Mononuclear cell (primary cell): Measurements from ENCODE around the gene MARCHF3. TPM values are rescaled to one million over a fixed set of nuclear protein-coding genes. Genes with fewer than 3 reads are reported as not detected.

Experiments used
- H3K27me3 ChIP-seq: 2 replicates; pipeline ENCODE4 v1.6.0; 2011; ENCODE audit warnings: low read length, control low read depth; ENCODE audit not compliant: insufficient read depth
- H3K4me1 ChIP-seq: 2 replicates; pipeline ENCODE4 v1.5.1; 2011; ENCODE audit warnings: mild to moderate bottlenecking, low read length, control low read depth; ENCODE audit not compliant: insufficient read depth
- H3K4me3 ChIP-seq: 2 replicates; pipeline ENCODE4 v1.5.1; 2011; ENCODE audit warnings: mild to moderate bottlenecking, low read length, moderate library complexity
- H3K9me3 ChIP-seq: 2 replicates; pipeline ENCODE4 v1.5.1; 2011; ENCODE audit warnings: low read depth, mild to moderate bottlenecking, control low read depth, low read length
- total RNA-seq: library from RNA; depleted of rRNA; stranded (reverse); fragments of >200 nt; gene quantifications from one replicate; pipeline ENCODE4 v1.2.3, GENCODE V29; 2012

MARCHF3 gene
- total RNA-seq, 1 donor = 7.8 TPM

DNA sequence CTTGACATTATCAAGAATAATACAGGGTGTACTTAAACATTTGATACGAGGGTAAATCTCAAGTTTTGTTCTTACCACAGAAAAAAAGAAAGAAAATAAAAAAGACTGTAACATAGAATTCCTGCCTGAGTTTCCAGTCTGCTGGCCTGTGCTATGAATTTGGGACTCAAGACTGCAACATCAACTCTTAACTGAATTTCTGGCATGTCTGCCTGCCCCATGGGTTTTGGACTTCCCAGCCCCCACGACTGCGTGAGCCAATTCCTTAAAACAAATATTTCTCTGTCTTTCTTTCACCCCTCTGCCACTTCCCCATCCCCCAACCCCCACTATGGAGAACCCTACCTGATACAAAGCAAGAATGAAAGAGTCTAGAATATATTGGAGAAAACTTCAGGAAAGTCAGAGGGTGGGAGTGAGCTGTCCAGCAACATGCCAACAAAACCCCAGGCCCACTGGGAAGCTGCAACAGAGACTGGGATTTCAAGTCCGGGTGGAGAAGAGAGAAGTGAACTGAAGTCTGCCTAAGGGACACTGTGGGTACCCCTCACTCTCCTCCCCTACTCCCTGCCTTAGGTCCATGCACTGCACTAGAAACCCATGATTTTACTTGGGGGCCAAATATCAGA, 43.0 kb downstream of the MARCHF3 start:
- Histone ChIP-seq H3K4me3 (no peak overlapping the region), H3K9me3 (no peaks in the 10 kb centered on the region), H3K27me3 (no peaks in the 10 kb centered on the region), H3K4me1 (peaks cover 16% of the 10 kb centered on the region)

DNA sequence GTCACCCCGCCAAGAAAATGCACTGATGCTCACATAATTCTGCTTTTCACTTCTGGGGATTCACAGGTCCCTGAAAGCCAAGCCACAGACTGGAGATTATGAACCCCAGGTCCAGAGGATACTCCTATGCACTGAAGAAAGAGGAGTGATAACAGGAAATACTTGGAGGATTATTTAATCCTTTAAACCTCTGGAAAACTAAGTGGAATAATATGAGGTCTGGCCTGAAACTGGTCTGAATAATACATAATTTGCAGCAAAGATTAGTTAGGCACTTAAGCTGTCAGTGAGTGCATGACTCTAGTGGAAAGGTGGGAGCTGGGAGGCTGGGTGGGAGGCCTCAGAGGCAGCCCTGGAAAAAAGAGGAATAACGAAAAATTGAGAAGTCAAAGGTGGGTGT, 45.7 kb downstream of the MARCHF3 start:
- Histone ChIP-seq H3K4me3 (no peak overlapping the region), H3K9me3 (no peaks in the 10 kb centered on the region), H3K27me3 (no peaks in the 10 kb centered on the region), H3K4me1 (peaks cover 24% of the 10 kb centered on the region)

DNA sequence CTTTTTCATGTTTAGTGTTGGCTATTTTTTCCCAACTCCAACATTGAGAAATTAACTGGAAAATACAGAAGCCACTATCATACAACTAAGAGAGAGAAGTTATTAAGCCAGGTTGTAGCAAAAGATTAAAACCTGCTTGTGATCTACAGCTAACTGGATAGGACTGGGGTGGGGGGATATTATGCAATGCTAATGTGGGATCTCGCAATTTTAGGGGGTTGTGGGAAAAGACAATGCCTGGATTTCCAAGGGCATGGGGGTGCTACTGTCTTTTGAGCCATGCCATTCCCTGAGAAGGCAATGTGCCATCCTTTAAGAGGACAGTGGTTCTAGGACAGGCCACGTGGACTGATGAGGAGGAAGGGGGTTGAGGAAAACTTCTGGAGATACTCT, 46.5 kb downstream of the MARCHF3 start:
- Histone ChIP-seq H3K4me1 (peaks cover 17% of the 10 kb centered on the region), H3K9me3 (no peaks in the 10 kb centered on the region), H3K4me3 (no peak overlapping the region), H3K27me3 (no peaks in the 10 kb centered on the region)

DNA sequence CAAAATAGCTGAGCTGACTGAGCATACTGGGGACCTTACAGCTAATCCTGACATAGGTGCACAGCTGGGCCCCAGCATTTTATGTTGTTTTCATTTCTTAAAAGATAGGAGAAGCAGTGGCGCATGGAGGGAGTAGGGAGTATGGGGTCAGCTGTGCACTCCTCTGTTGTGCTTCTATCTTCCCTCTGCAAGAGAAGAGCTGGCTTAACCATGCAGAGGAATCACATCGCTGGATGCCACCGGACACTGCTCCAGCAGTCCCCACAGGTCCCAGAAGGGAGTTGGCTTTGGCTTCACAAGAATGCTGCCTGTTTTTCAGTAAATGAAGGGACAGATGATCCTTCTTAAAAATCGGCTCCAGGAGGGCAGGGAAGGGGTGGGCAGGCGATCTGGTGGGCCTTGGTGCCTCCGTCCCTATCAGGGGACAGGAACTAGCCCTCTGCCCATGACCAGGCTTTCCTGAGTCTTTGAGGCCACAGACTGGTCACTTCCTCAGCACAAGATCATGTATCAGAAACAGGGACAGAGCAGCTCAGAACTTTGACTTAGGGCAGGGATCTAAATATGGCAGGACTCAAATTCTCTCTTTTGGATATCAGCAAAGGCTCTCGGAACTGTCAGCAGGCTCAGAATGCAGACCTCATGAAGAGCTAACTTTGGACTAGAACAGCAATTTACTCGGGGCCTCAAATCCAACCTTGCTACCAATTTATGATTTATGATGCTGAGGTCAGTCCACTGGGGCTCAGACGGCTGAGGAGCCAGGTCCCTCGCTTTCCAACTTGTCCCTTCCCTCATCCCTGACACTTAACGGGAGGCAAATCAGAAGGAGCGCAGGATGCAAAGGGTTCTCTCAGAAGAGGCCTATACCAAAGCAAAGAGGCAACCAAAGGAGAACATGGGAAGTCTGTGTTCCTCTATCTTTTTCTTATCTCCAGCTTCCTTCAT, 47.2 kb downstream of the MARCHF3 start:
- no peaks in the 10 kb centered on the region for H3K9me3 ChIP-seq
- H3K4me1 ChIP-seq = peaks cover 15% of the 10 kb centered on the region
- H3K27me3 ChIP-seq = no peaks in the 10 kb centered on the region

DNA sequence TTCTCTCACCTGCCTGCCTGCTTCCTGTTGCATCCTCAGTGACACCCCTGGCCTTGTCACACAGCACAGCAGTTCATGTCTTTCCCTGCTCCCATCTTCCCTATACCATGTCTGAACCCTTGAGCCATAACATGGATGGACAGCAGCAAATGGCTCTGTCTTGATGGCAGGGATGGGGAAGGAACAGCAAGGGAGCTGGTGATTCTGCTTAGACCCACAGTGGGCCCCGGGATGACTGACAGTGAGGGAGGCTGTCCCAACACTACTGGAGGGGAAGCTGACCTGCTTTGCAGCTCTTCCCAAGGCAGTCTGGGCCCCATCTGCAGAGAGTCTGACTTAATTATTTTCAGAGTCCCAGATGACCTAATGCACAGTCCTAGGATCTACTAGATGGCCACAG, 48.2 kb downstream of the MARCHF3 start:
- no peaks in the 10 kb centered on the region for H3K27me3 ChIP-seq

More for the DNA sequence above, 47.2 kb downstream of the MARCHF3 start:
- no peak overlapping the region for H3K4me3 ChIP-seq

DNA sequence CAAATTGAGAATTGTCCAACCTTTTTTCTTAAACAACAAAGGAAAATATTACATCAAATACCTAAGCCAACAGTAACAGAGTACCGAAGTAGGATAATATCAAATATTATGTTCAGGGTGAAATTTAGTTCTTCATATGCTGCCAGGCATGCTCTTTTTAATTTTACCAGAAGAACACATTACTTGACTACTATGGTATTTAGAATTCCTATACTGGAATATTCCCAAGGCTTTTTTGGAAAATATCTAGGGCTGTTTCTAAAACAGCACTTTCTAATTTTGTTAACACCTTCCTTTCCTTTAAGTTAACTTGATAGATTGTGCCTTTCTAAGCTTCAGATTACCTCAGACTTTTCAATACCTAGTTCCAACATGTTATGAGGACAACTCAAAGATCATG, 48.7 kb downstream of the MARCHF3 start:
- peaks cover 11% of the 10 kb centered on the region for H3K4me1 ChIP-seq
- H3K27me3 ChIP-seq = no peaks in the 10 kb centered on the region
- no peak overlapping the region for H3K4me3 ChIP-seq
- no peaks in the 10 kb centered on the region for H3K9me3 ChIP-seq

More for the DNA sequence above, 48.2 kb downstream of the MARCHF3 start:
- H3K4me1 ChIP-seq = peaks cover 9% of the 10 kb centered on the region
- no peaks in the 10 kb centered on the region for H3K9me3 ChIP-seq
- H3K4me3 ChIP-seq = no peak overlapping the region

DNA sequence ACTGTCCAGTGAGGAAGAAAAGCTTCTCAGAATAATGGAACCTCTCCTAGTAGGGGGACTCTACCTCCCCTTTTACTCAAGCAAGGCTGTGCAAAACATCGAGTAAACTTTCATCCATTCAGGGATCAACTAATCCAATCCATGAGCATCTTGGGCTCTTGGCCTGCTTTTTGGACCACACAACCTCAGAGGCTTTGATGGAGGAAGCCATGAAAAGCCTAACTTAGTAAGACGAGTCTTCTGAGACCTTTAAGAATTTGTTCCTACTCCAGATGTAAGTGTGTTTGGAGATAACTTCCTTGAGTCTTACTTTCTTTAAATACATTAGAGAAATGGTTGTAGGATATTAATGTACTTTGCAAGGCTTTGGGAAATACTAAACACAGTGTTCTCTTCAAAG, 49.1 kb downstream of the MARCHF3 start:
- no peak overlapping the region for H3K4me3 ChIP-seq
- H3K27me3 ChIP-seq = no peaks in the 10 kb centered on the region
- no peaks in the 10 kb centered on the region for H3K9me3 ChIP-seq
- peaks cover 16% of the 10 kb centered on the region for H3K4me1 ChIP-seq

DNA sequence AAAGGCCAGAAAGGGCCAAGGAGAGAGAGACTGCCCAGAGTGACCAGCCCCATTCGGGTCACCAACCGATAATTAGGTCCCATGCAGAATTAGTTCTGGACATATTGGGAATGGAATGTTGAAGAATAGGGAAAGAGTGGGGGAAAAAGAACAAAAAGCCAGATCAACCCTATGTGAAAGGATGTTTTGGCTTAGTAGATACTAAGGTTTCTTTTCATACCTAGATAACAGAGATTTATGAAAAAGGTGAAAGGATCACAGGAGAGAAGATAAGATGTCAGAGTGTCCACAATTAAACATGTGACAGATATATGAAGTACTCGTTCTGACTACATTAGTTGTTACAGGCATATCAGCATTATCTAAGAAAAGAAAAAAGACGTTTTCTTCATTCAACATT, 52.1 kb downstream of the MARCHF3 start:
- Histone ChIP-seq H3K9me3 (no peaks in the 10 kb centered on the region), H3K4me3 (no peak overlapping the region), H3K4me1 (peaks cover 24% of the 10 kb centered on the region), H3K27me3 (no peaks in the 10 kb centered on the region)

DNA sequence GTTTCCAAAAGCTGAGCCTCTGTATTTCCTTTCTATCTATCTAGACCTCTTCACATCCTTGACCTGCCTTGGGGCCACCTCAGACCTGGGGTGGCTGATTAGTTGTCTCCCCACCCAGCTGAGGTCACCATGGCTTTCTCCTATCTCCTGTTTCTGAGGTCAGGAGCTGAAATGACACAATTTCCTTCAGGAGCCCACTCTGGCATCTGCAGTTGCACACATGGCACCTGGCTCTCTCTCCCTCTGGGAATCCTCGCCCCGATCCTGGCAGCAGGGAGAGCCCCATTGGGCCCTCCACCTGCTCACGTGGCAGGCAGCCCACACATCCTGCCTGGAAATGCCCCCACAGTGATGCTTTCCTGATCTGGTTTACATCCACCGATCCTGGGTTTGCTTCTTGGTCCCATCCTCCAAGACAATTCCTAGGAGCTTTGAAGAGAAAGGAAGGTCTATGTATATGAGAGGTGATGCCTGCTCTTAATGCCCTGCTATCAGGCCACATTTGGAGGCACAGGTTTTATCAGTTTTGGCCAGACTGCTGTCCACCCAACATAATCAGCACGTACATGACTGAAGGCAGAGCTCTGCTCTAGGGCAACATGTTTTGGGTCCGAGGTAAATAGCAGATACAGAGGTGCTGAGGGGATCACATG, 53.7 kb downstream of the MARCHF3 start:
- Histone ChIP-seq H3K4me3 (no peak overlapping the region), H3K27me3 (no peaks in the 10 kb centered on the region), H3K4me1 (peaks cover 36% of the 10 kb centered on the region), H3K9me3 (no peaks in the 10 kb centered on the region)

DNA sequence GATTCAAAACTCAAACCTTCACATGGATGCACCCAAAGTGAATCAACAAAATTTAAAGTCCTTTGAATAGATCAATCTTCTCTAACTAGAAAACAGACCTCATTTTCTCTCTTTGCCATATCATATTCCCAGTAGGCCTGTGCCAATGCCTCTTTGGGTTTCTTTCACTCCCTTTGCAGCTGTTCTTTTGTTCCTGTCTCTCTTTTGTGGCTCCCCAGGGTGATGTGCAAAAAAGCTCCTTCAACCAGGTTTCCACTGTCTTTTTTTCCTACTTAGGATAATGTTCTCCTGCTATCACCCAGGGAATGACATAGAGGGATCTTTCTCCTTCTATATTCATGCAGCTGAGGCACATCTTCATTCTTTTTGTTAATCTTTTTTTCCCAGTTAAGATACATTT, 54.6 kb downstream of the MARCHF3 start:
- Histone ChIP-seq H3K4me1 (peaks cover 44% of the 10 kb centered on the region), H3K4me3 (no peak overlapping the region), H3K9me3 (no peaks in the 10 kb centered on the region), H3K27me3 (no peaks in the 10 kb centered on the region)

DNA sequence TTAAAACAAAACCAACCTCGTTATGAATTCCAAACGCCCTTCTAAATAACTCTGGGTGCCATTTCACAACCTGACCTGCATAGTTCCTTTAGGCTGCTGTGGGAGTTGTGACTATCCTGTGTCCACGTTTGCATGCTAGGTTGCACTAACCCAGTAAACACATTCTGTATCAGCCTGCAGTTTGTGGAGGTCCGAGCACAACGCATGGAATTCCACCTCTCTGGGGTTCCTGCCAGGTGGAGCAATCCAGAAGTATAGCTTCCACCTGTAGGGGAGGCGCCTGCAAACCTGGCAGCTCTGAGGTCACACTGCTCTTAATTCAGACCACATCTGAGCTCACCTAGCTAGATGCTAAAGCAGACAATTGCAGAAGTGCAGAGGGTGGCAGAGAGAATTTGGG, 57.2 kb downstream of the MARCHF3 start:
- Histone ChIP-seq H3K4me3 (no peak overlapping the region), H3K27me3 (no peaks in the 10 kb centered on the region), H3K9me3 (no peaks in the 10 kb centered on the region), H3K4me1 (peaks cover 47% of the 10 kb centered on the region)

DNA sequence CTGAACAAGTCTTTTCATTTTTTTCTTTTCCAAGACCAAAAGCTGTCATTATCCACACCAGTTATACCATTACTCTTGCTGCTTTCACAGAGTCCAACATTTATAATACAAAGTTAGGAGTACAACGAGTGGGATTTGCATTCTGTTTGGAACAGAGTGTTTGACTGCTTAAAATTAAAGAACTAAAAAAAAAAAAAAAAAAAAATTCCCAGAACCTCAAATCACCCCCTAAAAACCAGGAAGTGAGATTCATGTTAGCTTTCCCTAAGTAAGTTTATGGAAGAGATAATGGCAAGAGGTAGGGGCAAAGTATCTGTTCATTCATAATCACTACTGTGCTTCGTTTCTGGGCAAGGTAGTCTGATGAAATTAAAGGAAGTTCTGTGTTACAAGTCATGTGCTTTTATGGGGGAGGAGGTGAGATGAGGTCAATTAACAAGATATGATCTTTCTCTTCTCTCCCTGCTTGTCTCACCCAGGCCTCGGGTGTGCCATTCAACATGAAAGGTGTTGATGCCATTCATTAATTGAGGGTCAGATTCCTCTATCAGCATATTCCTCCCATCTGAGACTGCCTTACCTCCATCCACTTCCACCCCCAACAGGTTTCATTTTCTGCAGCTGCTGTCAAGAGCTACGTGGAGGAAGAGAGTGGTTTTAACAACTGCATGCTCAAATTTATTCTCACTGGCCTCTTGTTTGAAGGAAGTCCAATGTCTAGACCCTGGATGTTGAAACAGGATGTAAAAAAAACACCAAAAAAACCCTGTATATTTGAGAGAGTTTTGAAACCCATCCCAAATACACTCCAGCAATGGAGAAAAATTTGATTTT, 58.1 kb downstream of the MARCHF3 start:
- H3K4me3 ChIP-seq = no peak overlapping the region
- H3K9me3 ChIP-seq = no peaks in the 10 kb centered on the region

DNA sequence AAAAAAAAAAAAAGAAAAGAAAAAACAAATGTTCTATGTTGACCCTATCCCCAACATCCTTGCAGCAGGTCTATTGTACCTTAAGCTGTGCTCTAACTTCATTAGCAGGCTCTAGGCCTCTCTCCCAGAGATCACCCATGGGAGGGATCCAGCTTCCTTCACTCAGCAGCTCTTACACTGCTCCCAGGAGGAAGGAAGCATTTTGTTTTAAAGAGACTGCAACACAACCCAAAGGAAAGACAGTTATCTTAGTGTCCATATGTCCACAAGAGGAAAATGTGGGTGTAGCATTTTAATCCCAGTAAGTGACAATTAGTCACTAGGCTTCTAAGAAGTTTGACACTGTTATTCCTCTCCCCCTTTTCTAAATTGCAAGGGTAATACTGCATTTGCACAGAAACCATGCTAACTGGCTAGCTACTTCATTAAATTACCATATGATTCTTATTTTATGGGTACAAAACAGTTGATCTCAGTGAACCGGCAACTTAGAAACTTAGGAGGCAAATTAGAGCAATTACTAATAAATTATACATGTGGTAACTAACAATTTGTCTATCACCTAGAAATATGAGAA, 58.8 kb downstream of the MARCHF3 start:
- H3K27me3 ChIP-seq = no peaks in the 10 kb centered on the region

More for the DNA sequence above, 58.1 kb downstream of the MARCHF3 start:
- Histone ChIP-seq H3K27me3 (no peaks in the 10 kb centered on the region), H3K4me1 (peaks cover 47% of the 10 kb centered on the region)

DNA sequence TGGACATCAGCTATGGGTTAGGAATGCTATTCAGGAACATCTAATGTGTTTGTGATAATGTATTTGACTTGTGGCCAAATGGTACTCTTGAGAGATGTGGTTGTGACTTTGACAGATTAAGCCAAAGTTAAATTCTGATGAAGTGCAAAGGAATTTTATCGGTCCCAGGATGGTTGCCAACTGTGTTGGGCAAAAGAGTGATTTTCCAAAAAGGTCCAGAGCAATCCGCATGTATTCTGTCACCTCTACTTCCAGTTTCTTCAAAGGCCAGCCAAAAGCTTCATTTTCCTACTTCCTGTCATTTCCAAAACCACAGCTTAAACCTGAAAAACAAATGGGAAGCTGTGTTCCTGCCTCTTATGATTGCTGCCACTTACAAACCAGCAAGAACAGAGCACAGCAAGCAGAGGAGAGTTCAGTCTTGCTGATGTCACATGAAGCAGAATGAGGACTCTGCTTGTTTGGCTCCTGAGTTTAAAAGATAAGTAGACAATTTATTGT, 59.8 kb downstream of the MARCHF3 start:
- Histone ChIP-seq H3K9me3 (no peaks in the 10 kb centered on the region), H3K4me1 (peaks cover 35% of the 10 kb centered on the region), H3K4me3 (no peak overlapping the region), H3K27me3 (no peaks in the 10 kb centered on the region)

More for the DNA sequence above, 58.8 kb downstream of the MARCHF3 start:
- H3K4me1 ChIP-seq = peaks cover 44% of the 10 kb centered on the region
- H3K4me3 ChIP-seq = no peak overlapping the region
- no peaks in the 10 kb centered on the region for H3K9me3 ChIP-seq
